Measurements from ENCODE around the gene HIGD1C. TPM values are rescaled to one million over a fixed set of nuclear protein-coding genes. Genes with fewer than 3 reads are reported as not detected.

HIGD1C gene
- total and polyA plus RNA-seq, 2 experiments from 2014 or later = not detected

- peaks cover 16% of the 10 kb centered on the region; the same call in 2 of the 3 replicates for H3K4me1 Mint-ChIP-seq
- H3K27ac Mint-ChIP-seq = peak overlapping the region; percentile 82
- peaks cover 3% of the 10 kb centered on the region for H4K20me1 ChIP-seq (replicated peaks; ENCODE audit: insufficient read depth)
- DNase-seq (ENCODE audit: low spot score) (no peak), ATAC-seq (peak; percentile 70)
- H2AFZ ChIP-seq = no peak overlapping the region
- no peak overlapping the region for H3K4me2 ChIP-seq
- peaks cover 10% of the 10 kb centered on the region for H3K4me1 ChIP-seq (ENCODE audit: insufficient read depth)
- no peaks in the 10 kb centered on the region for H3K9me3 Mint-ChIP-seq
- H3K27me3 Mint-ChIP-seq (ENCODE audit: insufficient read depth, low read depth, poor library complexity) = peaks cover 11% of the 10 kb centered on the region
- peaks cover 18% of the 10 kb centered on the region for H3K36me3 Mint-ChIP-seq (ENCODE audit: low read depth)
- TF ChIP-seq REST (IDR thresholded peaks at IDR 0.05; ENCODE audit: unreplicated experiment) = no peak
- TF ChIP-seq JUNB (IDR thresholded peaks at IDR 0.05; ENCODE audit: unreplicated experiment) = no peak
- no peak for TF ChIP-seq ETS1 (IDR thresholded peaks at IDR 0.05)
- TF ChIP-seq, protein P1, sequence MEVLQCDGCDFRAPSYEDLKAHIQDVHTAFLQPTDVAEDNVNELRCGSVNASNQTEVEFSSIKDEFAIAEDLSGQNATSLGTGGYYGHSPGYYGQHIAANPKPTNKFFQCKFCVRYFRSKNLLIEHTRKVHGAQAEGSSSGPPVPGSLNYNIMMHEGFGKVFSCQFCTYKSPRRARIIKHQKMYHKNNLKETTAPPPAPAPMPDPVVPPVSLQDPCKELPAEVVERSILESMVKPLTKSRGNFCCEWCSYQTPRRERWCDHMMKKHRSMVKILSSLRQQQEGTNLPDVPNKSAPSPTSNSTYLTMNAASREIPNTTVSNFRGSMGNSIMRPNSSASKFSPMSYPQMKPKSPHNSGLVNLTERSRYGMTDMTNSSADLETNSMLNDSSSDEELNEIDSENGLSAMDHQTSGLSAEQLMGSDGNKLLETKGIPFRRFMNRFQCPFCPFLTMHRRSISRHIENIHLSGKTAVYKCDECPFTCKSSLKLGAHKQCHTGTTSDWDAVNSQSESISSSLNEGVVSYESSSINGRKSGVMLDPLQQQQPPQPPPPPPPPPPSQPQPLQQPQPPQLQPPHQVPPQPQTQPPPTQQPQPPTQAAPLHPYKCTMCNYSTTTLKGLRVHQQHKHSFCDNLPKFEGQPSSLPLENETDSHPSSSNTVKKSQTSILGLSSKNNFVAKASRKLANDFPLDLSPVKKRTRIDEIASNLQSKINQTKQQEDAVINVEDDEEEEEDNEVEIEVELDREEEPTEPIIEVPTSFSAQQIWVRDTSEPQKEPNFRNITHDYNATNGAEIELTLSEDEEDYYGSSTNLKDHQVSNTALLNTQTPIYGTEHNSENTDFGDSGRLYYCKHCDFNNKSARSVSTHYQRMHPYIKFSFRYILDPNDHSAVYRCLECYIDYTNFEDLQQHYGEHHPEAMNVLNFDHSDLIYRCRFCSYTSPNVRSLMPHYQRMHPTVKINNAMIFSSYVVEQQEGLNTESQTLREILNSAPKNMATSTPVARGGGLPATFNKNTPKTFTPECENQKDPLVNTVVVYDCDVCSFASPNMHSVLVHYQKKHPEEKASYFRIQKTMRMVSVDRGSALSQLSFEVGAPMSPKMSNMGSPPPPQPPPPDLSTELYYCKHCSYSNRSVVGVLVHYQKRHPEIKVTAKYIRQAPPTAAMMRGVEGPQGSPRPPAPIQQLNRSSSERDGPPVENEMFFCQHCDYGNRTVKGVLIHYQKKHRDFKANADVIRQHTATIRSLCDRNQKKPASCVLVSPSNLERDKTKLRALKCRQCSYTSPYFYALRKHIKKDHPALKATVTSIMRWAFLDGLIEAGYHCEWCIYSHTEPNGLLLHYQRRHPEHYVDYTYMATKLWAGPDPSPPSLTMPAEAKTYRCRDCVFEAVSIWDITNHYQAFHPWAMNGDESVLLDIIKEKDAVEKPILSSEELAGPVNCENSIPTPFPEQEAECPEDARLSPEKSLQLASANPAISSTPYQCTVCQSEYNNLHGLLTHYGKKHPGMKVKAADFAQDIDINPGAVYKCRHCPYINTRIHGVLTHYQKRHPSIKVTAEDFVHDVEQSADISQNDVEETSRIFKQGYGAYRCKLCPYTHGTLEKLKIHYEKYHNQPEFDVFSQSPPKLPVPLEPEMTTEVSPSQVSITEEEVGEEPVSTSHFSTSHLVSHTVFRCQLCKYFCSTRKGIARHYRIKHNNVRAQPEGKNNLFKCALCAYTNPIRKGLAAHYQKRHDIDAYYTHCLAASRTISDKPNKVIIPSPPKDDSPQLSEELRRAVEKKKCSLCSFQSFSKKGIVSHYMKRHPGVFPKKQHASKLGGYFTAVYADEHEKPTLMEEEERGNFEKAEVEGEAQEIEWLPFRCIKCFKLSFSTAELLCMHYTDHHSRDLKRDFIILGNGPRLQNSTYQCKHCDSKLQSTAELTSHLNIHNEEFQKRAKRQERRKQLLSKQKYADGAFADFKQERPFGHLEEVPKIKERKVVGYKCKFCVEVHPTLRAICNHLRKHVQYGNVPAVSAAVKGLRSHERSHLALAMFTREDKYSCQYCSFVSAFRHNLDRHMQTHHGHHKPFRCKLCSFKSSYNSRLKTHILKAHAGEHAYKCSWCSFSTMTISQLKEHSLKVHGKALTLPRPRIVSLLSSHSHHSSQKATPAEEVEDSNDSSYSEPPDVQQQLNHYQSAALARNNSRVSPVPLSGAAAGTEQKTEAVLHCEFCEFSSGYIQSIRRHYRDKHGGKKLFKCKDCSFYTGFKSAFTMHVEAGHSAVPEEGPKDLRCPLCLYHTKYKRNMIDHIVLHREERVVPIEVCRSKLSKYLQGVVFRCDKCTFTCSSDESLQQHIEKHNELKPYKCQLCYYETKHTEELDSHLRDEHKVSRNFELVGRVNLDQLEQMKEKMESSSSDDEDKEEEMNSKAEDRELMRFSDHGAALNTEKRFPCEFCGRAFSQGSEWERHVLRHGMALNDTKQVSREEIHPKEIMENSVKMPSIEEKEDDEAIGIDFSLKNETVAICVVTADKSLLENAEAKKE (CRISPR knock-in tag; IDR thresholded peaks at IDR 0.05) = no peak
- no peak for TF ChIP-seq STAT1 (IDR thresholded peaks at IDR 0.05; ENCODE audit: unreplicated experiment)
- TF ChIP-seq CTCF (conservative IDR thresholded peaks at IDR 0.05; ENCODE audit: low read depth in 2 of 2) = no peak
- TF ChIP-seq POLR2AphosphoS5 (IDR thresholded peaks at IDR 0.05; ENCODE audit: low read depth) = no peak
- no peak for TF ChIP-seq ZNF331 (CRISPR knock-in tag; IDR thresholded peaks at IDR 0.05; ENCODE audit: low read depth)
- TF ChIP-seq ZNF114 (CRISPR knock-in tag; IDR thresholded peaks at IDR 0.05) = no peak
- TF ChIP-seq NANOG (IDR thresholded peaks at IDR 0.05; ENCODE audit: borderline replicate concordance) = no peak
- TF ChIP-seq EZH2 (IDR thresholded peaks at IDR 0.05; ENCODE audit: low read depth, unreplicated experiment) = no peak
- no peak for TF ChIP-seq CREB1 (CRISPR knock-in tag; IDR thresholded peaks at IDR 0.05; ENCODE audit: low read depth)
- no peak for TF ChIP-seq EZH2phosphoT487 (IDR thresholded peaks at IDR 0.05; ENCODE audit: unreplicated experiment)
- peaks cover 82% of the 10 kb centered on the region for H3K79me2 ChIP-seq (replicated peaks; ENCODE audit: insufficient read depth)
- H3K9me2 ChIP-seq (ENCODE audit: insufficient read depth) = no peaks in the 10 kb centered on the region
- H3K36me3 ChIP-seq (ENCODE audit: insufficient read depth) = no peaks in the 10 kb centered on the region
- no peak overlapping the region for H3K4me3 ChIP-seq
- H3K27me3 ChIP-seq (ENCODE audit: insufficient read depth) = no peaks in the 10 kb centered on the region
- H3F3A ChIP-seq (replicated peaks; ENCODE audit: low read depth) = no peaks in the 10 kb centered on the region
- H3K27ac ChIP-seq (ENCODE audit: low read depth) = no peak overlapping the region
- no peak overlapping the region for H3K4me3 Mint-ChIP-seq
Measured at GRCh38 chr12:51011955-51012354, 59.6 kb downstream of the HIGD1C start.
